ENCODE results near the gene NSDHL. TPM values are rescaled to one million over a fixed set of nuclear protein-coding genes. Genes with fewer than 3 reads are reported as not detected.

Gene NSDHL
- total RNA-seq, 1 donor = 2.7 TPM

- Histone ChIP-seq H3K4me1 (ENCODE audit: insufficient read depth, low read length) (no peaks in the 10 kb centered on the region), H3K27me3 (ENCODE audit: insufficient read depth, low read length) (no peaks in the 10 kb centered on the region), H3K4me3 (ENCODE audit: low read length) (no peak overlapping the region), H3K9me3 (ENCODE audit: low read depth, low read length) (no peaks in the 10 kb centered on the region)
Measured at GRCh38 chrX:152869972-152870371, 39.1 kb downstream of the NSDHL start.

- H3K4me1 ChIP-seq (ENCODE audit: insufficient read depth, low read length) = no peaks in the 10 kb centered on the region
- no peaks in the 10 kb centered on the region for H3K27me3 ChIP-seq (ENCODE audit: insufficient read depth, low read length)
Measured at GRCh38 chrX:152871260-152871659, 40.4 kb downstream of the NSDHL start.

GRCh38 chrX:152872522-152872921, 41.7 kb downstream of the NSDHL start:
- Histone ChIP-seq H3K4me1 (ENCODE audit: insufficient read depth, low read length) (no peaks in the 10 kb centered on the region), H3K4me3 (ENCODE audit: low read length) (no peak overlapping the region), H3K9me3 (ENCODE audit: low read depth, low read length) (no peaks in the 10 kb centered on the region), H3K27me3 (ENCODE audit: insufficient read depth, low read length) (no peaks in the 10 kb centered on the region)

More at GRCh38 chrX:152871260-152871659, 40.4 kb downstream of the NSDHL start:
- Histone ChIP-seq H3K4me3 (ENCODE audit: low read length) (no peak overlapping the region), H3K9me3 (ENCODE audit: low read depth, low read length) (no peaks in the 10 kb centered on the region)

- Histone ChIP-seq H3K27me3 (ENCODE audit: insufficient read depth, low read length) (no peaks in the 10 kb centered on the region), H3K4me3 (ENCODE audit: low read length) (no peak overlapping the region), H3K9me3 (ENCODE audit: low read depth, low read length) (no peaks in the 10 kb centered on the region), H3K4me1 (ENCODE audit: insufficient read depth, low read length) (no peaks in the 10 kb centered on the region)
Measured at GRCh38 chrX:152873361-152873760, 42.5 kb downstream of the NSDHL start.

GRCh38 chrX:152876931-152877840, 46.3 kb downstream of the NSDHL start:
- H3K4me3 ChIP-seq (ENCODE audit: low read length) = no peak overlapping the region
- H3K9me3 ChIP-seq (ENCODE audit: low read depth, low read length) = no peaks in the 10 kb centered on the region
- H3K27me3 ChIP-seq (ENCODE audit: insufficient read depth, low read length) = no peaks in the 10 kb centered on the region
- H3K4me1 ChIP-seq (ENCODE audit: insufficient read depth, low read length) = no peaks in the 10 kb centered on the region

- Histone ChIP-seq H3K4me1 (ENCODE audit: insufficient read depth, low read length) (no peaks in the 10 kb centered on the region), H3K4me3 (ENCODE audit: low read length) (no peak overlapping the region), H3K27me3 (ENCODE audit: insufficient read depth, low read length) (no peaks in the 10 kb centered on the region), H3K9me3 (ENCODE audit: low read depth, low read length) (no peaks in the 10 kb centered on the region)
Measured at GRCh38 chrX:152878976-152879755, 48.3 kb downstream of the NSDHL start.

- no peaks in the 10 kb centered on the region for H3K27me3 ChIP-seq (ENCODE audit: insufficient read depth, low read length)
- H3K9me3 ChIP-seq (ENCODE audit: low read depth, low read length) = no peaks in the 10 kb centered on the region
- H3K4me1 ChIP-seq (ENCODE audit: insufficient read depth, low read length) = no peaks in the 10 kb centered on the region
- H3K4me3 ChIP-seq (ENCODE audit: low read length) = no peak overlapping the region
Measured at GRCh38 chrX:152881289-152881688, 50.4 kb downstream of the NSDHL start.

GRCh38 chrX:152884171-152884570, 53.3 kb downstream of the NSDHL start:
- H3K27me3 ChIP-seq (ENCODE audit: insufficient read depth, low read length) = no peaks in the 10 kb centered on the region
- H3K4me3 ChIP-seq (ENCODE audit: low read length) = no peak overlapping the region
- H3K9me3 ChIP-seq (ENCODE audit: low read depth, low read length) = no peaks in the 10 kb centered on the region
- H3K4me1 ChIP-seq (ENCODE audit: insufficient read depth, low read length) = no peaks in the 10 kb centered on the region

GRCh38 chrX:152886716-152887115, 55.9 kb downstream of the NSDHL start:
- Histone ChIP-seq H3K9me3 (ENCODE audit: low read depth, low read length) (no peaks in the 10 kb centered on the region), H3K4me1 (ENCODE audit: insufficient read depth, low read length) (no peaks in the 10 kb centered on the region), H3K4me3 (ENCODE audit: low read length) (no peak overlapping the region), H3K27me3 (ENCODE audit: insufficient read depth, low read length) (no peaks in the 10 kb centered on the region)

GRCh38 chrX:152892499-152892898, 61.6 kb downstream of the NSDHL start:
- no peaks in the 10 kb centered on the region for H3K27me3 ChIP-seq (ENCODE audit: insufficient read depth, low read length)
- no peak overlapping the region for H3K4me3 ChIP-seq (ENCODE audit: low read length)
- H3K9me3 ChIP-seq (ENCODE audit: low read depth, low read length) = no peaks in the 10 kb centered on the region
- H3K4me1 ChIP-seq (ENCODE audit: insufficient read depth, low read length) = no peaks in the 10 kb centered on the region

- no peak overlapping the region for H3K4me3 ChIP-seq (ENCODE audit: low read length)
- H3K4me1 ChIP-seq (ENCODE audit: insufficient read depth, low read length) = no peaks in the 10 kb centered on the region
- H3K27me3 ChIP-seq (ENCODE audit: insufficient read depth, low read length) = no peaks in the 10 kb centered on the region
- no peaks in the 10 kb centered on the region for H3K9me3 ChIP-seq (ENCODE audit: low read depth, low read length)
Measured at GRCh38 chrX:152892999-152893891, 62.4 kb downstream of the NSDHL start.

GRCh38 chrX:152893980-152894610, 63.2 kb downstream of the NSDHL start:
- Histone ChIP-seq H3K9me3 (ENCODE audit: low read depth, low read length) (no peaks in the 10 kb centered on the region), H3K27me3 (ENCODE audit: insufficient read depth, low read length) (no peaks in the 10 kb centered on the region), H3K4me1 (ENCODE audit: insufficient read depth, low read length) (no peaks in the 10 kb centered on the region), H3K4me3 (ENCODE audit: low read length) (no peak overlapping the region)

GRCh38 chrX:152895121-152895520, 64.3 kb downstream of the NSDHL start:
- H3K4me3 ChIP-seq (ENCODE audit: low read length) = no peak overlapping the region
- H3K9me3 ChIP-seq (ENCODE audit: low read depth, low read length) = no peaks in the 10 kb centered on the region
- H3K4me1 ChIP-seq (ENCODE audit: insufficient read depth, low read length) = no peaks in the 10 kb centered on the region
- no peaks in the 10 kb centered on the region for H3K27me3 ChIP-seq (ENCODE audit: insufficient read depth, low read length)

GRCh38 chrX:152895724-152896420, 65.0 kb downstream of the NSDHL start:
- no peaks in the 10 kb centered on the region for H3K4me1 ChIP-seq (ENCODE audit: insufficient read depth, low read length)
- no peak overlapping the region for H3K4me3 ChIP-seq (ENCODE audit: low read length)
- H3K9me3 ChIP-seq (ENCODE audit: low read depth, low read length) = no peaks in the 10 kb centered on the region
- H3K27me3 ChIP-seq (ENCODE audit: insufficient read depth, low read length) = no peaks in the 10 kb centered on the region
